SW480 (cell line): ENCODE measurements around the gene MRM3.
"Not testable (repeated sequence)": the region's sequence is repeated elsewhere in the genome, so short reads cannot be mapped to it uniquely, and the experiment has no call there.

Experiments
- DNase-seq: peaks from one replicate; pipeline ENCODE4 v3.0.0-alpha.2; 2016; ENCODE audit warnings: low spot score

Gene MRM3

GRCh38 chr17:781805-782731, at the start of gene MRM3, which contains the start of gene GLOD4:
MRM3 (plus strand) TSS chr17:782353; CDS start chr17:782379, 26 bp downstream.
GLOD4 (minus strand) TSS chr17:782280; CDS start chr17:782255, 25 bp downstream.
- peak; percentile 75 for DNase-seq

DNA sequence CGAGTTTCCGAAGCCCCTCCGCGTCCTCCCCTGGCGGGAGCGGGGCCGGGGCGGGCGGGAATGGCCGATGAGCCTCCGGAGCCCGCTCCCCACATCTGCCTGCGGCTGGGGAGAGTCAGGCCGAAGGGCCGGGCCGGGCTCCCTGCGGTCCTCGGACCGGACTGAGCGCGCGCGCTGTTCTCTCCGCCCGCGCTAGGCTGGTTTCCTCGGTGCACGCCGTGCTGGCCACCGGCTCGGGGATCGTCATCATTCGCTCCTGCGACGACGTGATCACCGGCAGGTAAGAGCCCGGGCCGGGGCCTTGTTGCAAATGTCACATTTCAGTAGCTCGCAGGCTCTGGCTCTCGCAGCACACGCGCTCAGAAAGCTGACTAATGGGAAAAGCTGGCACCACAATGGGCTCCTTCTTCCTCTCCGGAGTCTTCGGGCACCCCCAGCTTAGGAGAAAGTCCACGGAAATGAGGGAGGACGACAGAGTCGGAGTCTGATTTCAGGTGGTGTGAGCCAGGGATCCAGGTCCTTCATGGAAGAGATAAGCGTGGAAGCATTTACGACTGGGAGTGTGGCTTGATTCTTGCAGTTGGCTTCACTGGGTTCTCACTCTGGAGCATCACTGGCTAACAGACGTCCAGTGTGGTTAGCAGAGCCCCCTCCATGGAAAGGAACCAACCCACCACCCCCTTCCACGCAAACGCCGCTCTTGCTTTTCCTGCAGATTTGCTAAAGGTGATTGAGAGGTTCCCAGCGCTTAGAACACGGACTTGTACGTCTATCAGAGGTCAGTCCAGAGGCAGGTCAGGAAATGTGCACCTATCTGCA, 49.0 kb upstream of the MRM3 start:
- peak; percentile 54 for DNase-seq

DNA sequence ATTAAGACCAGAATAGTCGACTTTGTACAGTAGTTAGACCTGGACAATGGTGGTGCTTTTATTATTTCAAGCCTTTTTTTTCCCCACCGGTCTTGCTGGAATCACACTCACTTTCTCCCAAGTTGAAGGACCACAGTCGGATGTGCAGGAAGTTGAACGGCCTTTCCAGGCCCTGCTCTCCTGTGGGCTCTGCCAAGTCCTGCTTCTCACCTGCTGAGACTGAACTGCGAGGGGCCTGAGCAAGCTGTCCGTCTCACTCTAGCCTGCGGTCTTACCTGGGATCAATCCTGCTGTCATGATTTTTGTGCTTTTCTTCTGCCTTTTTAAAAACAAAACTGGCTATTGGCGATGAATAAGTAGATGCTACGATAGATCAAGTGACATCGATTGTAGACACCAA, 48.4 kb upstream of the MRM3 start:
- no peak for DNase-seq

GRCh38 chr17:737561-738113, 44.5 kb upstream of the MRM3 start:
- DNase-seq, result no peak

GRCh38 chr17:740240-741017, 41.7 kb upstream of the MRM3 start:
- no peak for DNase-seq

GRCh38 chr17:742147-742793, 39.9 kb upstream of the MRM3 start:
- no peak for DNase-seq

DNA sequence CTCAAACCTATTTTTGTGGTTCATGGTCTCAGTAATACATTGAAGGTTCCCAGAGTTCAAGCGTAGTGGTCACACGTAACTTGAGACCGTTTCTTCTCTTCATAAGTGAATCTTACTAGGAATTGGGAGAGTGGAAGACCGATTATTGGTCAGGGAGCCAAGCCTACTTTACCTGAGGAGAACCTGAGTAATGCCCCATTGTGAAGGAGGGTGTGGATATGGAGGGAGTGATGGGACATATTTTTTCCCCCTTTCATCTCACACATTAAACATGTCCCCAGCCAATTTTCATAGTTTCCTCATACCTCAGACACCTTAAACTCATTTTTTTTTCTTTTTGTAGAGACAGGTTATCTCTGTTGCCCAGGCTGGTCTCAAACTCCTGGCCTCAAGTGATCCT, 39.0 kb upstream of the MRM3 start:
- DNase-seq, result no peak

DNA sequence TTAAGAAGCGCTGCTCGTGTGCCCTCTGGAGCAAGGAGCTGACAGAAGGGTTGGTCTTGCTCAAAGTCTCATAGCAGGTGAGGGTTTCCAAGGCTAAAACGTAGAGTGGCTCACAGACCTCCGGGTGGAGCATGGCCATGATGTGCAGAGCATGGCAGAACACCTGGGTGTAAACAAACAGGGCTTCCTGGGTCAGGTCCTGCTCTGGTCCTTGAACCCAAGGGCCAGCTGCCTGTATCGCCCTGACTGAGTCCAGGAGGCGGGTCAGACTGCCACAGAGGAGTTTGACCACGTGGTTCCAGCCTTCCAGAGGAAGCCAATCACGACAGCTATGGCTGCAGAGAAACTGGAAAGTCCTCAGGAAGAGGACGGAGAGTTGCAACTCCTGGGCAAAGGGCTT, 37.2 kb upstream of the MRM3 start:
- DNase-seq, result no peak

DNA sequence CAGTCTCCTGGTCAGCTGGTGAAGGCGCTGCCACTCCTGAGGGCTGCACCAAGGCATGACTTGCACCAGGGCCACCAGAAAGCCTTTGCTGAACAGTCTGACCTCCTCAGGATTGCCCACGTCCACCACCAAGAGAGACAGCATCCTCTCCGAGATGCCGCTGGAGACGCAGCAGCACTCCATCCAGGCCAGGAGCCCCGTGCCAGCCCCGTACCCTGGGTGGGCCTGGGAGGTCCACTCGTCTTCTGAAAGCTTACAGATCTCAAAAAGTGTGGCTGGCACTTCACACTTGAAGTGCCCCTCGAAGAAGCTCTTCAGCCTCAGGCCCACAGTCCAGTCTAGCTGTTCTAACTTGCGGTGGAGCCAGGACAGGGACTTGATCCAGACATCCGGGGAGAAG, 36.7 kb upstream of the MRM3 start:
- no peak for DNase-seq

DNA sequence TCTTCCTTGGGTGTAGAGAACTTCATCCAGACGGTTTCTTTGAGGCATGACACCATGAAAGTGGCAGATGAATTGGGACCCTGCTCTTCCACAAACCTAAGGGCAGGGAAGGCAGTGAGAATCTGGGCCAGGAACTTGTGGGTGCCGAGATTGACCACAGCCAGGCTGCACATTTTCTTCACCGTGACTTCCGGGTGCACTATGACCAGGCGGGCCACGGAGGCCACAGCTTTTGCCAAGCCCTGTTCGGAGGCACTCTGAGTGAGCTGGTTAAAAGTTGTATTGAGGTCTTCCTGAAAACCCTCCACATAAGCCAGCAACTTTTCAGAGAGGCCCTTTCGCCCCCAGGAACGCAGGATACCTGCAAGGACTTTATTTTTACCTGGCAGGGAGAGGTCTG, 36.0 kb upstream of the MRM3 start:
- DNase-seq, result no peak

DNA sequence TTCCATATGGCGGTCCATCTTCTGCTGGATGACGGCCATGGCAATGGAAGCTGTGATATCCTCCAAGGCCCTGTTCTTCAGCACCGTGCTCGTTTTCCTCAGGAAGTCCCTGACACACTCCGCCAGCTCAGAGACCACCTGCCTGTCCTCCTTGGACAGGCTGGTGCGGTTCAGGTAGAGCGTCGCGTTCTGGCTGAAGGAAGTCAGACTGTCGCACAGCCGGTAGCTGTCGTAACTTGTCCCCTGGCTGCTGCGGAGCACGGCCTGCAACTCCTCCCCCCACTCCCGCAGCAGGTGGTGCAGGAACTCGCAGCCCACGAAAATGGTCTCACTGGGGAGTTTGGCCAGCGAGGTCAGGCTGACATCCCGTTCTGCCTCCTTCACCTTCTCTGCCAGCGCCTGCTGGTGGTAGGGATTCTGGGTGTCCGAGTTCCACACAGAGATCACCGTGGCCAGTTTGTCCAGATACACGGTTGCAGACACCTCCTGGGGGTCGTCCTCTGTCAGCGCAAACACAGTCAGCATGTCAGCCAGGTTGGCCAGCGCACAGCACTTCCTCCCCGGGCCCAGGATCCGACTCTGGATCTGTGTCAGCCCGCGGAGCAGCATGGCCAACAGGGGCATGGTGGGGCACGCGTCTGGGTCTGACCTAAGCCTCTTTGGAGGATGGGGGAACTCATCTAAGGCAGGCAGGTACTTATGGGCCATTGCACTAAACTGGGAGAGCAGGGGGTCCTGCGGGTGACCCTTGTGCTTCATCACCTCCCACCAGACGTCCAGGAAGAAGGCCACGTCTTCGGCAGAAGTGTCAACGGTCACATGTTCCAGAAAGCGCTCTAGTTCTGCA, 35.1 kb upstream of the MRM3 start:
- no peak for DNase-seq

- DNase-seq, result not testable (repeated sequence)
Observed at GRCh38 chr17:748604-749003, 33.5 kb upstream of the MRM3 start.

- DNase-seq, result not testable (repeated sequence)
Observed at GRCh38 chr17:749359-749758, 32.8 kb upstream of the MRM3 start.

DNA sequence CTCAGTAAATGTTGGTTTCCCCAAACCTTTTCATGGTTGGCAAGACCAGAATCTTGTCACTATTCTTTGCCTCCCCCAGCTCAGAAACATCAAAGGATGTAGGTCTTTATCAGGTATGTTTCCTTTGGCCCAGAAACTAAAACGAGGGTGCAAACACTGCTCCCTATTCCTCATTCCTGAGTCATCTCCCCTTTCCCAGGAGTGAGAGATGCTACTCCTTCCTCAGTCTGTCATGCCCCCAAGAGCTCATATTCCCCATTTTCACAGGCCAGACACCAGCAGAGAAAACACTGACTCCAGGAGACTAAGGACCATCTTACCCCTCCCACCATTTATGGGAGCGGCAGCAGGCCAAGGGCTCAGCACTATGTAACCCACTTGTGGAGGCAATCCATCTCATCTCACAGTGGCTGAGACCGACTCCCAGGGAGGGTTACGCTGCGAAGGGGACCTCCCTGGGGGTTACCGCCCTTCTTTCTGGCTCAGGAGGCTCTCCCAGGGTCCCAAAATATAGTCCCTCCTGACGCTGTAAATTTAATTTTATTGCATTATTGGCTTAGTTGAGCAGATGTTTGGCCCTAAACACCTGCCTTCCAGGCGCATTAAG, 31.6 kb upstream of the MRM3 start:
- no peak for DNase-seq

GRCh38 chr17:751269-752001, 30.7 kb upstream of the MRM3 start:
- peak; percentile 41 for DNase-seq

DNA sequence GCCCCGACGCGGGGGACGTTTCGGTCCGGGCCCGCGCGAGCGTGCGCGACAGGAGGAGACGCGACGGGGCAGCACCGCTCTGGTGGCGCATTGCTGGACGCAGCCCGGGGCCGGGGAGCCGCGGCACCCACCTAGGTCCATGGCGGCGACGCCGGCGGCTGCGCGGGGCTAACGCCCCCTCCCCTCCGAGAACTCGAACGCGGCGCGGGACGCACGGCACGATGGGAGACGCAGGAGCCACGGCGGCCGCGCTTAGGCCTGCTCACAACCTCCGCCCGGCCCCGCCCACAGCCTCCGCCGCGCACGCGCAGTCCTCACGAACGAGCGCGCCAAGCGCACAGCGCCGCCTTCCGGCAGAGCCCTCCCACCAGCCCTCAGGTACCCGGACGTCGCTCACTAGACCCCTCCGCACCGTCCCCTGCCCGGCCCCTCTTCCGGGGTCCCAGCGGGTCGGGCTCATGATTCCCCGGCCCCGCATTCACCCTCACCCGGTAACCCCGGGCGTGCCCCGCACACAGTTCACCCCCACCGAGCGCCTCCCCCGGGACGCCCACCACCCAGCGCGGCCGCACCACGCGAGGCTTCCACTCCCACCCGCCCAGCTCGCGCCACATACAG, 30.0 kb upstream of the MRM3 start, which contains the start of gene GEMIN4:
TSS of gene GEMIN4 (minus strand) at position 263 of the 618 bp plus-strand sequence. CDS start at position 141, 122 bp downstream.
- DNase-seq, result peak; percentile 78

DNA sequence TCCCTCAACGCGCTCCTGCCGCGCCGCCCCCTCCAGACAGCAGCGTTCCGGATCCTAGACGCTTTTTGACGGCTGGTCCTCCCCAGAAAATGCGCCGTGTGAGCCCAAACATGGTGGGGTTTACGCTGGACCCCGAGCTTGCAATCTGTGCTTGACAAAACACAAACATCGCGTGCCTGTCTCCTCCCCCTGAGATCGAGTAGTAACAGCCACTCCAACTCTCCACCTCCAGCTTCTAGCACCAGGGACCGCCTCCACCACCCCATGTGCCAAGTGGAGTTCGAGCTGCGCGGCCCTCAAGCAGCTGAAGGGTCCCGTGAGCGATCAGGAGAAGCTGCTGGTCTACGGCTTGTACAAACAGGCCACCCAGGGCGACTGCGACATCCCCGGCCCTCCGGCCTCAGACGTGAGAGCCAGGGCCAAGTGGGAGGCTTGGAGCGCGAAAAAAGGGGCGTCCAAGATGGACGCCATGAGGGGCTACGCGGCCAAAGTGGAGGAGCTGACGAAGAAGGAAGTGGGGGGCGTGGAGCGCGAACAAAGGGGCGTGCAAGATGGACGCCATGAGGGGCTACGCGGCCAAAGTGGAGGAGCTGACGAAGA, 29.4 kb upstream of the MRM3 start:
- peak; percentile 21 for DNase-seq

- no peak for DNase-seq
Observed at GRCh38 chr17:753418-753817, 28.7 kb upstream of the MRM3 start.
